ENCODE measurements around the gene MAD2L1BP.

The MAD2L1BP gene

GRCh38 chr6:43666196-43666920 is 30.7 kb downstream of the MAD2L1BP start:
- TF ChIP-seq, protein P1, sequence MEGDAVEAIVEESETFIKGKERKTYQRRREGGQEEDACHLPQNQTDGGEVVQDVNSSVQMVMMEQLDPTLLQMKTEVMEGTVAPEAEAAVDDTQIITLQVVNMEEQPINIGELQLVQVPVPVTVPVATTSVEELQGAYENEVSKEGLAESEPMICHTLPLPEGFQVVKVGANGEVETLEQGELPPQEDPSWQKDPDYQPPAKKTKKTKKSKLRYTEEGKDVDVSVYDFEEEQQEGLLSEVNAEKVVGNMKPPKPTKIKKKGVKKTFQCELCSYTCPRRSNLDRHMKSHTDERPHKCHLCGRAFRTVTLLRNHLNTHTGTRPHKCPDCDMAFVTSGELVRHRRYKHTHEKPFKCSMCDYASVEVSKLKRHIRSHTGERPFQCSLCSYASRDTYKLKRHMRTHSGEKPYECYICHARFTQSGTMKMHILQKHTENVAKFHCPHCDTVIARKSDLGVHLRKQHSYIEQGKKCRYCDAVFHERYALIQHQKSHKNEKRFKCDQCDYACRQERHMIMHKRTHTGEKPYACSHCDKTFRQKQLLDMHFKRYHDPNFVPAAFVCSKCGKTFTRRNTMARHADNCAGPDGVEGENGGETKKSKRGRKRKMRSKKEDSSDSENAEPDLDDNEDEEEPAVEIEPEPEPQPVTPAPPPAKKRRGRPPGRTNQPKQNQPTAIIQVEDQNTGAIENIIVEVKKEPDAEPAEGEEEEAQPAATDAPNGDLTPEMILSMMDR (IDR thresholded peaks at IDR 0.05; ENCODE audit: control insufficient read depth, insufficient read depth, low read depth, low read length, missing control alignments): no peak
- no peak for DNase-seq (ENCODE audit: low read depth)
- H3K4me3 ChIP-seq (ENCODE audit: control insufficient read depth, low read depth, low read length): no peak overlapping the region

DNA sequence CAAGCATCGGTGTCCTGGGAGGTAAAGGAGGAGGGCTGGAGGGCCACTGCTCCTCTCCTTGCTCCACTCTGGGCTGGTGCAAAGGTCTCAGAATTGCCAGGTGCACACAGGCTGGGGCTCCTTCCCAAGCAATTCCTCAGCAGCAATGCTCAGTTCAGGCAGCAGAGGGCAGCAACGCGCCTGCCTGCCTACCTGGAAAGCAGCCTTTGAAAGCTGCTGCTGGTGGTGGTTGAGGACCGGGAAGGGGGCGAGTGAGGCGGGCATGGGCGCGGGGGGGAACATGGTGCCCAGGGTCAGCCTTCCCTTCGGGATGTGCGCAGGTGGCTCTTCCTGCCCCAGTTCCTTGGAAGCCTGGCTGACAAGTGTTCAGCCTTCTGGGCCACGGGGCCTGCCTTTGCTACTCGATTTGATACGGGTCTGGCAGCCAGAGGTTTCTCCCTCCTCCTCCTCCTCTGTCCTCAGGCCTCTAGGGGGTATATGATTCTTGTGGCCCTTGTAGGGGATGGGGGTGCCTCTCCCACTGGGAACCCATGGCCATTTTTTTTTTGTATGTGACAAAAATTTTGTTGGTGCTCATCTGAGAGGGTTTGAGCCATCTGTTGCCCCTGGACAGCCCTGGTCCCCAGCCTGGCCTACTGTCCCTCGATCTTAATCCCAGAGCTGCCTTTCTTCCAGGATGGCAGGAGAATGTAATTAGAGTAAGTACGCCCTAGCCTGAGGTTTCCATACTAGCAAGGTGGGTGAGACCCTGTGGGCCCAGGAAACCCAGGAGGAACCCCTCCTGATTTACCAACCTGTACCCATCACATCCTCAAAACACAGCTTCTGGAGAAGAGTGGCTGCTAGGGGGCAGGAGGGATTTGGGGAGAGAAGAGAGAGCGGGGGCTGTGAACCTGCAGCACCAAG is 31.9 kb downstream of the MAD2L1BP start:
- no peak for DNase-seq (ENCODE audit: low read depth)
- TF ChIP-seq, protein P1 (IDR thresholded peaks at IDR 0.05; ENCODE audit: control insufficient read depth, insufficient read depth, low read depth, low read length, missing control alignments): peak; percentile 99

DNA sequence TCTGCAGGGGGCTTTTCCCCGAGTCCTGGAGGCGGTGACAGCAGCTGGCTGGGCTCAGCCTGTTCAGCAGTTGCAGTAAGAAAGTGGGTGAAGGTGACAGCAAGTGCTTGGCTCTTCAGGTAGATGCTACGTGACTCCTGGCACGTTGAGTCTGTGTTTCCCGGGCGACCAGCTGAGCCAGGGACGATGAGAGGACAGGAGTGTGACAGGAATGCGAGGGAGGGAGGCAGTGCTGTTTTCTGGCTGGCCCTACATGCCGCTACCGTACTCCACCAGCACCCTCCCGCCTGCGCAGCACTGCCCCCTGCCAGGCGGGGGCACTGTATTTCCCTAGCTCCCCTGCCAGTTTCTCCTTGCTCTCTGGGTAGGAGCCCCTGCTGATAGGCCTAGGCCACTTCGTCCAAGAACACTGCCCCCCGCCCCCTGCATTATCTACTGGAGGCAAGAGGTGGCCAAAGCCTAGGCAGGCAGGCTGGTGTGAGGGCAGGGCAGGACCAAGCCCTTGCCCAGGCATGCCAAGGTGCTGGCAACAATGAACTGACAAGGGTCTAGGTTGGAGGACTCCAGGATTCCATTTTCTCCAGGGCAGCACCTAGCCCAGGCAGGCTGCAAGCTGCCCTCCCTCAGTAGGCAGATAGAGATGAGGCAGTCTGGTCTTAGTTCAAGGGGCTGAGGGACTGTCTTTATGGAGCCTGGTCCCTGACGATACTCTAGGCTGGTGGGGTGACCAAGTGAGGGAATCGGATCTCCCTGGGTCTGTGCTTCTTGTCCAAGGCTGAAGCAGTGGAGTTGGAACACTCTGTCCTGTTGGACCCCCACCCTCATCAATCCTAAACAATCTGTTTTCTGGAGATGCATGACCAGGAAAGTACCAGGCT is 32.8 kb downstream of the MAD2L1BP start:
- TF ChIP-seq, protein P1 (IDR thresholded peaks at IDR 0.05; ENCODE audit: control insufficient read depth, insufficient read depth, low read depth, low read length, missing control alignments): peak; percentile 63
- H3K4me3 ChIP-seq (ENCODE audit: control insufficient read depth, low read depth, low read length): no peak overlapping the region
- no peak for DNase-seq (ENCODE audit: low read depth)

More for the DNA sequence above, 31.9 kb downstream of the MAD2L1BP start:
- peak overlapping the region; percentile 7; the same call in 1 of the 2 replicates for H3K4me3 ChIP-seq (ENCODE audit: control insufficient read depth, low read depth, low read length)

- H3K4me3 ChIP-seq (ENCODE audit: control insufficient read depth, low read depth, low read length): no peak overlapping the region
- TF ChIP-seq, protein P1 (IDR thresholded peaks at IDR 0.05; ENCODE audit: control insufficient read depth, insufficient read depth, low read depth, low read length, missing control alignments): no peak
- DNase-seq (ENCODE audit: low read depth): no peak
Observed at GRCh38 chr6:43669050-43669921, 33.6 kb downstream of the MAD2L1BP start.

GRCh38 chr6:43669922-43670622 is 34.4 kb downstream of the MAD2L1BP start:
- DNase-seq (ENCODE audit: low read depth): no peak

More at GRCh38 chr6:43669922-43670622, 34.4 kb downstream of the MAD2L1BP start:
- TF ChIP-seq, protein P1 (IDR thresholded peaks at IDR 0.05; ENCODE audit: control insufficient read depth, insufficient read depth, low read depth, low read length, missing control alignments): no peak
- H3K4me3 ChIP-seq (ENCODE audit: control insufficient read depth, low read depth, low read length): no peak overlapping the region
